WI38 (cell line): ENCODE results near the gene PSMA3.
A peak's percentile ranks its signal among the peaks of the same experiment; 100 is the strongest.

Experiments
- H3K4me3 ChIP-seq: 2 replicates; pipeline ENCODE4 v1.5.1; 2011; ENCODE audit warnings: low read depth, mild to moderate bottlenecking, control low read depth, low read length
- CTCF ChIP-seq: IDR thresholded peaks from 2 replicates; pipeline ENCODE4 v1.5.1; 2012; ENCODE audit warnings: low read depth, mild to moderate bottlenecking, control low read depth, low read length

The PSMA3 gene

GRCh38 chr14:58244556-58245387, at the start of gene PSMA3:
Gene PSMA3, plus strand, starts transcription at chr14:58244843. Its CDS starts 78 bp downstream, at chr14:58244921.
- TF ChIP-seq CTCF = no peak
- H3K4me3 ChIP-seq = peak within 1 kb of the TSS; percentile 82

- no peak for TF ChIP-seq CTCF
- no peak overlapping the region for H3K4me3 ChIP-seq
Observed at GRCh38 chr14:58196198-58196597, 48.4 kb upstream of the PSMA3 start.

- no peak overlapping the region for H3K4me3 ChIP-seq
- no peak for TF ChIP-seq CTCF
Observed at GRCh38 chr14:58198086-58198485, 46.6 kb upstream of the PSMA3 start.

GRCh38 chr14:58199726-58200479, 44.7 kb upstream of the PSMA3 start, which contains the start of gene ACTR10:
Gene ACTR10, plus strand, starts transcription at chr14:58200149. Its CDS starts 69 bp downstream, at chr14:58200218.
- H3K4me3 ChIP-seq = peak within 1 kb of the TSS; percentile 96
- TF ChIP-seq CTCF = no peak

- no peak for TF ChIP-seq CTCF
- H3K4me3 ChIP-seq = peak overlapping the region; percentile 96
Observed at GRCh38 chr14:58200480-58200841, 44.2 kb upstream of the PSMA3 start.

GRCh38 chr14:58200846-58201245, 43.8 kb upstream of the PSMA3 start:
- H3K4me3 ChIP-seq = peak overlapping the region; percentile 96
- TF ChIP-seq CTCF = no peak

- H3K4me3 ChIP-seq = no peak overlapping the region
- TF ChIP-seq CTCF = no peak
Observed at GRCh38 chr14:58213176-58213575, 31.5 kb upstream of the PSMA3 start.
